ENCODE data around the gene EGFLAM.

Gene EGFLAM

DNA sequence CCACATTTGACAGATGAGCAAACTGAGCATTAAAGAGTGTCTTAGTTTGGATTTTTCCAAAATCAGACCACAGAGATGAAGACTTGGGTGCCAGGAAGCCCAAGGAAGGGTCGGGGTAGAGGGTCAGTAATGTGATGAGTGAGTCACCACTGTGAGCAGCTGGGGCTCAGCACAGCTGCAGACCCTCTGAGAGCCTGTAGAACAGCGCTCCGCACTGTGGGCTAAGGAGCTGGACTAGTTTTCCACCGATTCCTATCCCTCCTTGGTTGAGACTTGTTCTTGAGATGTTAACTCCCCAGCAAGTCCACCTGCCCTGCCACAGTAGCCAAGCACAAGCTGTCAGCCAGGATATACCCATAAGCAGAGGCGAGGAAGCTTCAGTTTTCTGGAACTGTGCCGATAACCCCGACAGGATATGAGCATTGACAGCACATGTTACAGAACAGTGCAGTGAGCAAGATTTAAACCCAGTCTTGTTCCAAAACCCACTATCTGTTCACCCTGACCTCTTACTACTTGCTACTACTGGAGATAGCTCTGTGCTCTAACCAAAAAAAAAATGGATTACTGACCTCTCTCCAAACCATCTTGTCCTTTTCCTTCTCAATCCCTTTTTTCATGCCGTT is 31.8 kb downstream of the EGFLAM start:
- Histone ChIP-seq H3K4me3 (IDR thresholded peaks at IDR 0.05; ENCODE audit: insufficient read depth, low read depth, low read length) (no peak overlapping the region), H3K4me2 (no peak overlapping the region), H3K36me3 (ENCODE audit: insufficient read depth) (no peaks in the 10 kb centered on the region), H3K27me3 (ENCODE audit: insufficient read depth, low read depth) (no peaks in the 10 kb centered on the region), H4K20me1 (ENCODE audit: insufficient read depth) (no peaks in the 10 kb centered on the region), H3K4me1 (ENCODE audit: low read depth, poor library complexity, severe bottlenecking) (no peaks in the 10 kb centered on the region), H3K27ac (no peak overlapping the region), H3K79me2 (ENCODE audit: insufficient read depth, low read depth) (no peaks in the 10 kb centered on the region), H3K9ac (no peak overlapping the region), H2AFZ (ENCODE audit: low read depth) (no peak overlapping the region)
- TF ChIP-seq CTCF (conservative IDR thresholded peaks at IDR 0.05; ENCODE audit: low read depth, low read length): no peak

DNA sequence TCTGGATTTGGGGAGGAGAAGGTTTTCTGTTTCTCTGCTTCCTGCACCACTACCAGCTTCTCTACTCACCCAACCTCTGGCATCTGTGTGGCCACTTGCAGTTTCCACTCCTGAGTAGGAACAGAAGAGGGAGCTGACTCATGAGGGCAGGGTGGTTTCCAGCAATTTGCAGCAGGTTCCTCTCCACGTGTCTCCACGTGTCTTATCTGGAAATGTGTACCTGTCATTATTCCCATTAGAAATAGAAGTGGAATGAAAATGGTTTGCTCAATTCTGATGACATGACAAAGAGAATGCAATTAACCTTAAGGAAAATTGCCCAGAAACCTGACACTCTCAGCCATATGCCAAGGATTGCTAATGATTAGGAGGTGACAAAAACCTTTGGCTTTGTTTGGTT is 33.0 kb downstream of the EGFLAM start:
- Histone ChIP-seq H3K27me3 (ENCODE audit: insufficient read depth, low read depth) (no peaks in the 10 kb centered on the region), H2AFZ (ENCODE audit: low read depth) (no peak overlapping the region), H3K36me3 (ENCODE audit: insufficient read depth) (no peaks in the 10 kb centered on the region), H3K9ac (no peak overlapping the region), H4K20me1 (ENCODE audit: insufficient read depth) (no peaks in the 10 kb centered on the region), H3K4me3 (IDR thresholded peaks at IDR 0.05; ENCODE audit: insufficient read depth, low read depth, low read length) (no peak overlapping the region), H3K4me1 (ENCODE audit: low read depth, poor library complexity, severe bottlenecking) (no peaks in the 10 kb centered on the region), H3K27ac (no peak overlapping the region), H3K79me2 (ENCODE audit: insufficient read depth, low read depth) (no peaks in the 10 kb centered on the region), H3K4me2 (no peak overlapping the region)
- no peak for TF ChIP-seq CTCF (conservative IDR thresholded peaks at IDR 0.05; ENCODE audit: low read depth, low read length)

DNA sequence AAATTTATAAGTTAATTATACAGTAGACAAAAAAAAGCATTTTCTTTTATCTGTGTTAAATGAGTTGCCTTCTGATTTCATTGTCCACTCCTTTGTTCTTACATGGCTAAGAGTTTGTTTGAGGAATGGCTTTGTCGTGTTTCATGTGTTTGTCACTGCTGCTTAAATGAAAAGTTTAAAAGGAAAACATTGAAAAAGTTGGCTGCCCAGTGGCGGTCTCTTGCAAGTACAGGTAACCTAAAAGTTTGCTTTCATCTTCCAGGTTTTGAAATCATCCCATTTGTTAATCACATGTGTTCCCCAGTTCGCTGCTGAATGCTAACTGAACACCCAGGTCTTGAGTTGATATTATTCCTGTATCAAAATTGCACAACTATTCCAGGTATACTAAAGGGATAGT is 33.9 kb downstream of the EGFLAM start:
- Histone ChIP-seq H3K4me3 (IDR thresholded peaks at IDR 0.05; ENCODE audit: insufficient read depth, low read depth, low read length) (no peak overlapping the region), H3K79me2 (ENCODE audit: insufficient read depth, low read depth) (no peaks in the 10 kb centered on the region), H4K20me1 (ENCODE audit: insufficient read depth) (no peaks in the 10 kb centered on the region), H3K36me3 (ENCODE audit: insufficient read depth) (no peaks in the 10 kb centered on the region), H3K27me3 (ENCODE audit: insufficient read depth, low read depth) (no peaks in the 10 kb centered on the region), H2AFZ (ENCODE audit: low read depth) (no peak overlapping the region), H3K9ac (no peak overlapping the region), H3K4me1 (ENCODE audit: low read depth, poor library complexity, severe bottlenecking) (no peaks in the 10 kb centered on the region), H3K4me2 (no peak overlapping the region), H3K27ac (no peak overlapping the region)
- TF ChIP-seq CTCF (conservative IDR thresholded peaks at IDR 0.05; ENCODE audit: low read depth, low read length): no peak

GRCh38 chr5:38295751-38296150 is 37.4 kb downstream of the EGFLAM start:
- no peak for TF ChIP-seq CTCF (conservative IDR thresholded peaks at IDR 0.05; ENCODE audit: low read depth, low read length)
- Histone ChIP-seq H4K20me1 (ENCODE audit: insufficient read depth) (no peaks in the 10 kb centered on the region), H3K27me3 (ENCODE audit: insufficient read depth, low read depth) (no peaks in the 10 kb centered on the region), H3K4me1 (ENCODE audit: low read depth, poor library complexity, severe bottlenecking) (no peaks in the 10 kb centered on the region), H3K79me2 (ENCODE audit: insufficient read depth, low read depth) (no peaks in the 10 kb centered on the region), H3K27ac (no peak overlapping the region), H3K36me3 (ENCODE audit: insufficient read depth) (no peaks in the 10 kb centered on the region), H2AFZ (ENCODE audit: low read depth) (no peak overlapping the region), H3K9ac (no peak overlapping the region), H3K4me3 (IDR thresholded peaks at IDR 0.05; ENCODE audit: insufficient read depth, low read depth, low read length) (no peak overlapping the region), H3K4me2 (no peak overlapping the region)

All from KMS-11 (cell line).